ENCODE measurements around the gene RASAL1.
A peak's percentile ranks its signal among the peaks of the same experiment; 100 is the strongest.

Gene RASAL1

GRCh38 chr12:113105606-113106271, 29.8 kb downstream of the RASAL1 start:
- TF ChIP-seq CTCF (IDR thresholded peaks at IDR 0.05; ENCODE audit: extremely low read depth, missing control alignments) = no peak
- no peak for DNase-seq (ENCODE audit: low spot score)

GRCh38 chr12:113104953-113105510, 30.5 kb downstream of the RASAL1 start:
- TF ChIP-seq CTCF (IDR thresholded peaks at IDR 0.05; ENCODE audit: extremely low read depth, missing control alignments) = no peak

GRCh38 chr12:113103756-113104450, 31.7 kb downstream of the RASAL1 start:
- no peak for TF ChIP-seq CTCF (IDR thresholded peaks at IDR 0.05; ENCODE audit: extremely low read depth, missing control alignments)
- DNase-seq (ENCODE audit: low spot score) = peak; percentile 67

More at GRCh38 chr12:113104953-113105510, 30.5 kb downstream of the RASAL1 start:
- no peak for DNase-seq (ENCODE audit: low spot score)

GRCh38 chr12:113102811-113103210, 32.8 kb downstream of the RASAL1 start:
- DNase-seq (ENCODE audit: low spot score) = no peak
- TF ChIP-seq CTCF (IDR thresholded peaks at IDR 0.05; ENCODE audit: extremely low read depth, missing control alignments) = no peak

GRCh38 chr12:113101751-113102150, 33.8 kb downstream of the RASAL1 start:
- DNase-seq (ENCODE audit: low spot score) = no peak
- TF ChIP-seq CTCF (IDR thresholded peaks at IDR 0.05; ENCODE audit: extremely low read depth, missing control alignments) = no peak

GRCh38 chr12:113099764-113100163, 35.8 kb downstream of the RASAL1 start:
- DNase-seq (ENCODE audit: low spot score) = no peak
- TF ChIP-seq CTCF (IDR thresholded peaks at IDR 0.05; ENCODE audit: extremely low read depth, missing control alignments) = no peak

GRCh38 chr12:113099364-113099763, 36.2 kb downstream of the RASAL1 start:
- no peak for DNase-seq (ENCODE audit: low spot score)
- no peak for TF ChIP-seq CTCF (IDR thresholded peaks at IDR 0.05; ENCODE audit: extremely low read depth, missing control alignments)
